ENCODE data around the gene FMO5. TPM values are rescaled to one million over a fixed set of nuclear protein-coding genes. Genes with fewer than 3 reads are reported as not detected.

FMO5 gene
- total and polyA plus RNA-seq, 2 experiments from 2014 or later, result 0.73 to 0.84 TPM

- no peaks in the 10 kb centered on the region; the same call in 1 of the 2 replicates for H4K20me1 ChIP-seq (replicated peaks; ENCODE audit: insufficient read depth)
- Mint-ChIP-seq H3K9me3 (no peaks in the 10 kb centered on the region), H3K27ac (no peak overlapping the region), H3K4me1 (peaks cover 28% of the 10 kb centered on the region), H3K36me3 (ENCODE audit: low read depth) (peaks cover 33% of the 10 kb centered on the region), H3K27me3 (ENCODE audit: insufficient read depth, low read depth, poor library complexity) (peaks cover 6% of the 10 kb centered on the region), H3K4me3 (no peak overlapping the region)
- no peak overlapping the region for H3K27ac ChIP-seq (ENCODE audit: low read depth)
- peaks cover 79% of the 10 kb centered on the region for H3K79me2 ChIP-seq (replicated peaks; ENCODE audit: insufficient read depth)
- H3K4me1 ChIP-seq (ENCODE audit: insufficient read depth), result peaks cover 27% of the 10 kb centered on the region
- H3K4me3 ChIP-seq, result no peak overlapping the region
- no peak overlapping the region for H3K4me2 ChIP-seq
- H3F3A ChIP-seq (replicated peaks; ENCODE audit: low read depth), result 0 out of 2 replicates have a peak, but pooled peaks cover 4% of the 10 kb centered on the region
- H3K36me3 ChIP-seq (ENCODE audit: insufficient read depth), result peaks cover under 1% of the 10 kb centered on the region; the same call in 1 of the 2 replicates
- no peak overlapping the region for H2AFZ ChIP-seq
- TF ChIP-seq ZNF114 (CRISPR knock-in tag; IDR thresholded peaks at IDR 0.05) (no peak), ZNF462 (CRISPR knock-in tag; IDR thresholded peaks at IDR 0.05) (no peak), POLR2AphosphoS5 (IDR thresholded peaks at IDR 0.05; ENCODE audit: low read depth) (no peak), STAT1 (IDR thresholded peaks at IDR 0.05; ENCODE audit: unreplicated experiment) (no peak), JUNB (IDR thresholded peaks at IDR 0.05; ENCODE audit: unreplicated experiment) (no peak), CTCF (conservative IDR thresholded peaks at IDR 0.05; ENCODE audit: low read depth in 2 of 2) (no peak), REST (IDR thresholded peaks at IDR 0.05; ENCODE audit: unreplicated experiment) (no peak), EZH2phosphoT487 (IDR thresholded peaks at IDR 0.05; ENCODE audit: unreplicated experiment) (no peak), EZH2 (IDR thresholded peaks at IDR 0.05; ENCODE audit: low read depth, unreplicated experiment) (no peak), CREB1 (CRISPR knock-in tag; IDR thresholded peaks at IDR 0.05; ENCODE audit: low read depth) (no peak), NANOG (IDR thresholded peaks at IDR 0.05; ENCODE audit: borderline replicate concordance) (no peak), ZNF331 (CRISPR knock-in tag; IDR thresholded peaks at IDR 0.05; ENCODE audit: low read depth) (no peak), ETS1 (IDR thresholded peaks at IDR 0.05) (no peak)
- ATAC-seq (no peak), DNase-seq (ENCODE audit: low spot score) (no peak)
- no peaks in the 10 kb centered on the region for H3K27me3 ChIP-seq (ENCODE audit: insufficient read depth)
- H3K9me2 ChIP-seq (ENCODE audit: insufficient read depth), result no peaks in the 10 kb centered on the region
These were observed 57.8 kb downstream of the FMO5 start for GRCh38 chr1:147167365-147167764.

All from GM23338 (cell line).